Measurements from ENCODE around the gene RPGRIP1L. TPM values are rescaled to one million over a fixed set of nuclear protein-coding genes. Genes with fewer than 3 reads are reported as not detected.

Gene RPGRIP1L
- polyA plus RNA-seq, 1 donor (not counting 4 experiments of a cell fraction or from before 2014, with no cell fraction given) = 11.6 TPM

GRCh38 chr16:53608094-53608493 lies 95.6 kb downstream of the RPGRIP1L start:
- no peak overlapping the region for H3K4me3 ChIP-seq (ENCODE audit: control insufficient read depth in 2 of 3, extremely low read depth in 1 of 3, insufficient read depth in 2 of 3, low read depth in 1 of 3, low read length in 3 of 3)
- no peak for DNase-seq (ENCODE audit: low read depth, low spot score)
- H3K36me3 ChIP-seq (ENCODE audit: control insufficient read depth in 2 of 2, extremely low read depth in 1 of 2, insufficient read depth in 2 of 2, low read length in 2 of 2) = no peaks in the 10 kb centered on the region
- H3K4me1 ChIP-seq (ENCODE audit: control insufficient read depth, extremely low read depth, insufficient read depth, low read length) = no peaks in the 10 kb centered on the region
- H3K27ac ChIP-seq (ENCODE audit: control insufficient read depth, insufficient read depth, low read length) = no peak overlapping the region
- no peak overlapping the region for H3K9ac ChIP-seq (ENCODE audit: control insufficient read depth, extremely low read depth, insufficient read depth, low read length)
- H3K9me1 ChIP-seq (ENCODE audit: control insufficient read depth, extremely low read depth, insufficient read depth, low read length) = no peaks in the 10 kb centered on the region
- H4K20me1 ChIP-seq (ENCODE audit: control insufficient read depth, extremely low read depth, insufficient read depth, low read length) = no peaks in the 10 kb centered on the region
- TF ChIP-seq, protein P1, sequence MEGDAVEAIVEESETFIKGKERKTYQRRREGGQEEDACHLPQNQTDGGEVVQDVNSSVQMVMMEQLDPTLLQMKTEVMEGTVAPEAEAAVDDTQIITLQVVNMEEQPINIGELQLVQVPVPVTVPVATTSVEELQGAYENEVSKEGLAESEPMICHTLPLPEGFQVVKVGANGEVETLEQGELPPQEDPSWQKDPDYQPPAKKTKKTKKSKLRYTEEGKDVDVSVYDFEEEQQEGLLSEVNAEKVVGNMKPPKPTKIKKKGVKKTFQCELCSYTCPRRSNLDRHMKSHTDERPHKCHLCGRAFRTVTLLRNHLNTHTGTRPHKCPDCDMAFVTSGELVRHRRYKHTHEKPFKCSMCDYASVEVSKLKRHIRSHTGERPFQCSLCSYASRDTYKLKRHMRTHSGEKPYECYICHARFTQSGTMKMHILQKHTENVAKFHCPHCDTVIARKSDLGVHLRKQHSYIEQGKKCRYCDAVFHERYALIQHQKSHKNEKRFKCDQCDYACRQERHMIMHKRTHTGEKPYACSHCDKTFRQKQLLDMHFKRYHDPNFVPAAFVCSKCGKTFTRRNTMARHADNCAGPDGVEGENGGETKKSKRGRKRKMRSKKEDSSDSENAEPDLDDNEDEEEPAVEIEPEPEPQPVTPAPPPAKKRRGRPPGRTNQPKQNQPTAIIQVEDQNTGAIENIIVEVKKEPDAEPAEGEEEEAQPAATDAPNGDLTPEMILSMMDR (optimal IDR thresholded peaks at IDR 0.05 in 1 of 3, IDR thresholded peaks at IDR 0.05 in 1 of 3, conservative IDR thresholded peaks at IDR 0.05 in 1 of 3; ENCODE audit: extremely low read depth in 1 of 3, insufficient read depth in 2 of 3, low read length in 3 of 3) = no peak
- TF ChIP-seq EZH2 (IDR thresholded peaks at IDR 0.05; ENCODE audit: low read length) = no peak
- no peak for FAIRE-seq
- no peak overlapping the region for H3K4me2 ChIP-seq (ENCODE audit: control insufficient read depth, extremely low read depth, insufficient read depth, low read depth, low read length)
- no peaks in the 10 kb centered on the region for H3K9me3 ChIP-seq (ENCODE audit: control insufficient read depth, low read depth, low read length)
- H3K27me3 ChIP-seq (ENCODE audit: control insufficient read depth, extremely low read depth, insufficient read depth, low read length) = no peaks in the 10 kb centered on the region
- dilution Hi-C loops (cut with MboI; ENCODE audit: extremely low pct_ligation_motif_present, low sequenced_read_pairs) = no loop called here
- no peaks in the 10 kb centered on the region for H3K79me2 ChIP-seq (ENCODE audit: control insufficient read depth, insufficient read depth, low read length)
- no peak overlapping the region for H2AFZ ChIP-seq (ENCODE audit: control insufficient read depth, low read length)

DNA sequence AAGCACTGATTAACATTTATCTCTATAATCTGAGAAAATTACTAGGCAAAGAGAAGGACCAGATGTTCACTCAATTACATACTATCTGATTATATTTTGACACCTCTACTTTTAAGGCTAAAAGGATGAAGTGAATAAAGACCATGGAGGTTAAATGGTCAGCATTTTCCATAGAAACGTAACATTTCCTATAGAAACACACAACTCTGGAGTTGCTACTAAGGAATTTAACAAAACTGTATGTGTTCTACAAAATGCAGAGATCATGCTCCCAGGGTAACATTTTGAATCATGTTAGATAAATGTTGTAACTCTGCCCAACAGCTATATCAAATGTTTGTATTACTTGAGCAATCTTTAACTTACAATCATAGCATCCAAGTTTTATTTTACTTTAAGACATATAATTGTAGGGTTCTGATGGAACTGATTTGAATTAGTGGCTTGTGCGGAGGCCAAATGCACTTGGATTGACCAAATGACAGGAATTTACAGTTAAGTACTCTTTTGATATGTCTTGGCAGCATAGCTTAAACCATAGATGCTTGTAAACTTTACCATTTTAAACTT lies 97.7 kb downstream of the RPGRIP1L start:
- H3K9me3 ChIP-seq (ENCODE audit: control insufficient read depth, low read depth, low read length) = no peaks in the 10 kb centered on the region
- H3K4me3 ChIP-seq (ENCODE audit: control insufficient read depth in 2 of 3, extremely low read depth in 1 of 3, insufficient read depth in 2 of 3, low read depth in 1 of 3, low read length in 3 of 3) = no peak overlapping the region
- no peaks in the 10 kb centered on the region for H3K27me3 ChIP-seq (ENCODE audit: control insufficient read depth, extremely low read depth, insufficient read depth, low read length)
- no peaks in the 10 kb centered on the region for H3K4me1 ChIP-seq (ENCODE audit: control insufficient read depth, extremely low read depth, insufficient read depth, low read length)
- DNase-seq (ENCODE audit: low read depth, low spot score) (no peak), FAIRE-seq (no peak)
- TF ChIP-seq EZH2 (IDR thresholded peaks at IDR 0.05; ENCODE audit: low read length) = no peak
- TF ChIP-seq, protein P1 (optimal IDR thresholded peaks at IDR 0.05 in 1 of 3, IDR thresholded peaks at IDR 0.05 in 1 of 3, conservative IDR thresholded peaks at IDR 0.05 in 1 of 3; ENCODE audit: extremely low read depth in 1 of 3, insufficient read depth in 2 of 3, low read length in 3 of 3) = no peak
- dilution Hi-C loops (cut with MboI; ENCODE audit: extremely low pct_ligation_motif_present, low sequenced_read_pairs) = no loop called here
- H3K79me2 ChIP-seq (ENCODE audit: control insufficient read depth, insufficient read depth, low read length) = no peaks in the 10 kb centered on the region
- no peaks in the 10 kb centered on the region for H3K36me3 ChIP-seq (ENCODE audit: control insufficient read depth in 2 of 2, extremely low read depth in 1 of 2, insufficient read depth in 2 of 2, low read length in 2 of 2)
- H3K9me1 ChIP-seq (ENCODE audit: control insufficient read depth, extremely low read depth, insufficient read depth, low read length) = no peaks in the 10 kb centered on the region
- no peaks in the 10 kb centered on the region for H4K20me1 ChIP-seq (ENCODE audit: control insufficient read depth, extremely low read depth, insufficient read depth, low read length)
- H3K27ac ChIP-seq (ENCODE audit: control insufficient read depth, insufficient read depth, low read length) = no peak overlapping the region
- no peak overlapping the region for H2AFZ ChIP-seq (ENCODE audit: control insufficient read depth, low read length)
- no peak overlapping the region for H3K9ac ChIP-seq (ENCODE audit: control insufficient read depth, extremely low read depth, insufficient read depth, low read length)
- H3K4me2 ChIP-seq (ENCODE audit: control insufficient read depth, extremely low read depth, insufficient read depth, low read depth, low read length) = no peak overlapping the region

All from keratinocyte (primary cell).